Omental fat pad (tissue), 4 donors: ENCODE measurements around the gene DLST. TPM values are rescaled to one million over a fixed set of nuclear protein-coding genes. Genes with fewer than 3 reads are reported as not detected.
"Not testable (repeated sequence)": the region's sequence is repeated elsewhere in the genome, so short reads cannot be mapped to it uniquely, and the experiment has no call there.

Source experiments
- ATAC-seq: fragments of 150-250 bp; one replicate; pipeline ENCODE4 v1.9.1; 2016; ENCODE audit warnings: mild to moderate bottlenecking, moderate library complexity; ENCODE audit not compliant: low FRiP score
- DNase-seq: peaks from one replicate; pipeline ENCODE4 v3.0.0-alpha.2; 2019; ENCODE audit warnings: low spot score
- total RNA-seq, 4 donors: library from RNA; depleted of rRNA; stranded (reverse); fragments of >200 nt; gene quantifications; one replicate each; pipeline ENCODE4 v1.1.0, GENCODE V29; 2016
- TF ChIP-seq, protein P1 (sequence below), 3 donors: fragments of 450-650 bp; IDR thresholded peaks; one replicate each; pipeline ENCODE4 v1.5.1; 2016 to 2017; ENCODE audit warnings: antibody characterized with exemption in 3 of 3, mild to moderate bottlenecking in 3 of 3, moderate library complexity in 2 of 3

Gene DLST
- total RNA-seq, 4 donors from 2014 or later, result 102 to 144 (median 114) TPM

- TF ChIP-seq, protein P1, sequence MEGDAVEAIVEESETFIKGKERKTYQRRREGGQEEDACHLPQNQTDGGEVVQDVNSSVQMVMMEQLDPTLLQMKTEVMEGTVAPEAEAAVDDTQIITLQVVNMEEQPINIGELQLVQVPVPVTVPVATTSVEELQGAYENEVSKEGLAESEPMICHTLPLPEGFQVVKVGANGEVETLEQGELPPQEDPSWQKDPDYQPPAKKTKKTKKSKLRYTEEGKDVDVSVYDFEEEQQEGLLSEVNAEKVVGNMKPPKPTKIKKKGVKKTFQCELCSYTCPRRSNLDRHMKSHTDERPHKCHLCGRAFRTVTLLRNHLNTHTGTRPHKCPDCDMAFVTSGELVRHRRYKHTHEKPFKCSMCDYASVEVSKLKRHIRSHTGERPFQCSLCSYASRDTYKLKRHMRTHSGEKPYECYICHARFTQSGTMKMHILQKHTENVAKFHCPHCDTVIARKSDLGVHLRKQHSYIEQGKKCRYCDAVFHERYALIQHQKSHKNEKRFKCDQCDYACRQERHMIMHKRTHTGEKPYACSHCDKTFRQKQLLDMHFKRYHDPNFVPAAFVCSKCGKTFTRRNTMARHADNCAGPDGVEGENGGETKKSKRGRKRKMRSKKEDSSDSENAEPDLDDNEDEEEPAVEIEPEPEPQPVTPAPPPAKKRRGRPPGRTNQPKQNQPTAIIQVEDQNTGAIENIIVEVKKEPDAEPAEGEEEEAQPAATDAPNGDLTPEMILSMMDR (IDR thresholded peaks at IDR 0.05), result no peak
- ATAC-seq (no peak), DNase-seq (no peak)
Observed at GRCh38 chr14:74929242-74929641, 47.5 kb downstream of the DLST start.

- not testable (repeated sequence) for ATAC-seq, DNase-seq
Observed at GRCh38 chr14:74931744-74932143, 50.0 kb downstream of the DLST start.

DNA sequence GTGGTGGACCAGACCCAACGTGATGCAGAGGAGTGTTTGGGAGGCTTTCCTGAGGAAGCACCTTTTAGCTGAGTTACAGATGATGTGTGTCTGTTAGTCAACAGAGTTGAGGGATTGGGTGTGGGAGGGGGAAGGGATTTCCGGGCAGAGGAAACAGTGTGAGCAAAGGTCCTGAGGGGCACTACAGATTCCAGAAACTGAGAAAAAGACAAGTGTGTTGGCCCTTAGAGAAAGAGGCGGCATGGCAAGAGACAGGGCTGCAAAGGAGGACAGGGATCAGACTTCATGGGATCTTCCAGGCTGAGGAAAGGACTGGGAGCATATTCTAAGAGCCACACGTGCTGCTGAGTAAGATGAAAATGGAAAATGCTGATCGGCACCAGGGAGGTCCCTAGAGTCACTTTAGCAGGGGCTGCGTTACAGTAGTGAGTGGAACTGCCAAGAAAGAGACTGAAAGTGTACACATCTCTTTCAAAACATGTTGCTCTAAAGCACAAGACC, 50.7 kb downstream of the DLST start:
- ATAC-seq (peak; percentile 53), DNase-seq (no peak)
- TF ChIP-seq, protein P1 (IDR thresholded peaks at IDR 0.05), result no peak

DNA sequence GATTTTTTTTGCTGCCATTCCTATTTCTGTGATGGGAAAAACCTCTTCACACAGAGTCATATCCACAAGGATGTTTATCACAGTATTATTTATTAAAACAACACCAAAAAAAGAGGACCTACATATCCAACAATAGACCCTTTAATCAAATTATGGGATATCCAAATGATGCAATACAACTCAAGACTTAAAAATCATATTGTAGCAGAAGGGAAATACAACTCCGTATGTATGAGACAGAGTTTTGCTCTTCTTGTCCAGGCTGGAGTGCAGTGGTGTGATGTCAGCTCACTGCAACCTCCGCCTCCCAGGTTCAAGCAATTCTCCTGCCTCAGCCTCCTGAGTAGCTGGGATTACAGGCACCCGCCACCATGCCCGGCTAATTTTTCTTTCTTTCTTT, 51.2 kb downstream of the DLST start:
- ATAC-seq, DNase-seq: not testable (repeated sequence)

DNA sequence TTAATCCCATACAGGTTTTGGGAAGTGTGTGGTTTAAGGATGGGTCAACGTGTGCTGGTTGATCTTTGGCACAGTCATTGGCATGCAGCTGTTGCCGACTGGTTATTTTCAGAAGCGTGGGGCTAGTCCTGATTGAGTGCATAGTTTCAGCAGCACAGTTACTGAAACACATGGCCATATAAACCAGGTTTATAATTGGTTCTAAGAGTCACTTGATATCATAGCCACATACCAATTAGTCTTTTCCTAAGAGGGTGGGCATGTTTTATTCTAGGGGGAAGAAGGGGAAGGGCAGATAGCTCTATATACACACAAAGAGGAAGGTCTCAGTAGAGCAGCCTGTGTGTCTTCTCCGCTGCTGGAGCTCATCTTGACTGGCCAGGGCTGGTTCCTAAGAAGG, 52.3 kb downstream of the DLST start:
- ATAC-seq (no peak), DNase-seq (no peak)
- TF ChIP-seq, protein P1 (IDR thresholded peaks at IDR 0.05), result no peak

GRCh38 chr14:74934476-74935359, 53.0 kb downstream of the DLST start:
- DNase-seq (no peak), ATAC-seq (no peak)
- TF ChIP-seq, protein P1 (IDR thresholded peaks at IDR 0.05), result no peak

GRCh38 chr14:74935360-74935680, 53.6 kb downstream of the DLST start:
- TF ChIP-seq, protein P1 (IDR thresholded peaks at IDR 0.05), result no peak
- DNase-seq (no peak), ATAC-seq (no peak)

- TF ChIP-seq, protein P1 (IDR thresholded peaks at IDR 0.05), result no peak
- no peak for DNase-seq
- ATAC-seq, result no peak
Observed at GRCh38 chr14:74936151-74936550, 54.4 kb downstream of the DLST start.
